CD4-positive, alpha-beta T cell treated with Interleukin-4 for 4 hours (primary cell): ENCODE results near the gene DDX54.

Source experiments
- DNase-seq: peaks from one replicate; pipeline ENCODE4 v3.0.0-alpha.2; 2020

The DDX54 gene

GRCh38 chr12:113185180-113186032, at the start of gene DDX54, which contains the start of gene RITA1:
Gene DDX54, minus strand, starts transcription at chr12:113185478. Its CDS starts 27 bp downstream, at chr12:113185451.
Gene RITA1, plus strand, starts transcription at chr12:113185721. Its CDS starts 1,026 bp downstream, at chr12:113186747.
- DNase-seq: peak; percentile 74

GRCh38 chr12:113234483-113234882, 49.2 kb upstream of the DDX54 start:
- DNase-seq: no peak

GRCh38 chr12:113233967-113234366, 48.7 kb upstream of the DDX54 start:
- no peak for DNase-seq

GRCh38 chr12:113232840-113233585, 47.7 kb upstream of the DDX54 start:
- peak; percentile 61 for DNase-seq

GRCh38 chr12:113232089-113232839, 47.0 kb upstream of the DDX54 start:
- DNase-seq: no peak

GRCh38 chr12:113231235-113232088, 46.2 kb upstream of the DDX54 start:
- DNase-seq: no peak

GRCh38 chr12:113230315-113231234, 45.3 kb upstream of the DDX54 start:
- no peak for DNase-seq

- no peak for DNase-seq
Measured at GRCh38 chr12:113228394-113229028, 43.2 kb upstream of the DDX54 start.

GRCh38 chr12:113227686-113228391, 42.6 kb upstream of the DDX54 start:
- DNase-seq: no peak

GRCh38 chr12:113226696-113227568, 41.7 kb upstream of the DDX54 start:
- no peak for DNase-seq

- DNase-seq: no peak
Measured at GRCh38 chr12:113224955-113225354, 39.7 kb upstream of the DDX54 start.

GRCh38 chr12:113222730-113223531, 37.7 kb upstream of the DDX54 start:
- DNase-seq: no peak

GRCh38 chr12:113221997-113222729, 36.9 kb upstream of the DDX54 start:
- no peak for DNase-seq

- DNase-seq: peak; percentile 100
Measured at GRCh38 chr12:113221181-113221996, 36.1 kb upstream of the DDX54 start, which contains the start of gene TPCN1. Gene TPCN1, plus strand, starts transcription at chr12:113221464. Its CDS starts 5,389 bp downstream, at chr12:113226853.

- DNase-seq: no peak
Measured at GRCh38 chr12:113220593-113221180, 35.4 kb upstream of the DDX54 start.

GRCh38 chr12:113216027-113216426, 30.7 kb upstream of the DDX54 start:
- DNase-seq: no peak
